ENCODE measurements around the gene E2F1.

DNA sequence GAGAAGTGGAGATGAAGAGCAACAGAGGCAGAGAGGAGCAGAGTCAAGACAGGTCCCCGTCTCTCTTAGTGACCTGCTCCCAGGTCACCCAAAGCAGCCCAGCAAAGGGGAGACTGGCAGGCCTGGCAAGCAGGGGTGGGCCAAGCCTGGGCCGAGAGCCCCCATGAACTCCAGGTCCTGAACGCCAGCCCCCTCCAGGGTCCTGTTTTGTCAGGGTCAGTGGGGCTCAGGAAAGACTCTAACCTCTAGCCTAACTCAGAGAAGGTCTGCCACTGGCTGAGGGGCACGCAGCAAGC lies 13.1 kb downstream of the E2F1 start:
- TF ChIP-seq POLR2A (IDR thresholded peaks at IDR 0.05): no peak
- TF ChIP-seq, protein P1, sequence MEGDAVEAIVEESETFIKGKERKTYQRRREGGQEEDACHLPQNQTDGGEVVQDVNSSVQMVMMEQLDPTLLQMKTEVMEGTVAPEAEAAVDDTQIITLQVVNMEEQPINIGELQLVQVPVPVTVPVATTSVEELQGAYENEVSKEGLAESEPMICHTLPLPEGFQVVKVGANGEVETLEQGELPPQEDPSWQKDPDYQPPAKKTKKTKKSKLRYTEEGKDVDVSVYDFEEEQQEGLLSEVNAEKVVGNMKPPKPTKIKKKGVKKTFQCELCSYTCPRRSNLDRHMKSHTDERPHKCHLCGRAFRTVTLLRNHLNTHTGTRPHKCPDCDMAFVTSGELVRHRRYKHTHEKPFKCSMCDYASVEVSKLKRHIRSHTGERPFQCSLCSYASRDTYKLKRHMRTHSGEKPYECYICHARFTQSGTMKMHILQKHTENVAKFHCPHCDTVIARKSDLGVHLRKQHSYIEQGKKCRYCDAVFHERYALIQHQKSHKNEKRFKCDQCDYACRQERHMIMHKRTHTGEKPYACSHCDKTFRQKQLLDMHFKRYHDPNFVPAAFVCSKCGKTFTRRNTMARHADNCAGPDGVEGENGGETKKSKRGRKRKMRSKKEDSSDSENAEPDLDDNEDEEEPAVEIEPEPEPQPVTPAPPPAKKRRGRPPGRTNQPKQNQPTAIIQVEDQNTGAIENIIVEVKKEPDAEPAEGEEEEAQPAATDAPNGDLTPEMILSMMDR (IDR thresholded peaks at IDR 0.05): no peak
- TF ChIP-seq POLR2AphosphoS5 (IDR thresholded peaks at IDR 0.05): no peak
